Right lobe of liver (tissue), 4 donors: ENCODE measurements around the gene GXYLT2.

Source experiments
- POLR2A ChIP-seq: fragments of 450-650 bp; IDR thresholded peaks from one replicate; pipeline ENCODE4 v1.6.1; 2017; ENCODE audit warnings: antibody characterized with exemption, mild to moderate bottlenecking
- TF ChIP-seq, protein P1 (sequence below), 4 donors: fragments of 200-600 bp in 3 of 4; fragments of 450-650 bp in 1 of 4; IDR thresholded peaks; one replicate each; pipeline versions ENCODE4 v1.5.1 to v1.8.0; 2016 to 2022; ENCODE audit warnings: antibody characterized with exemption in 4 of 4, mild to moderate bottlenecking in 2 of 4
- donor health status: DM: no; HTN: no; CAD: no.
- donor health status: DM: no; HTN: no; CAD: no.
- donor health status: DM: no; HTN: yes; CAD: no.

DNA sequence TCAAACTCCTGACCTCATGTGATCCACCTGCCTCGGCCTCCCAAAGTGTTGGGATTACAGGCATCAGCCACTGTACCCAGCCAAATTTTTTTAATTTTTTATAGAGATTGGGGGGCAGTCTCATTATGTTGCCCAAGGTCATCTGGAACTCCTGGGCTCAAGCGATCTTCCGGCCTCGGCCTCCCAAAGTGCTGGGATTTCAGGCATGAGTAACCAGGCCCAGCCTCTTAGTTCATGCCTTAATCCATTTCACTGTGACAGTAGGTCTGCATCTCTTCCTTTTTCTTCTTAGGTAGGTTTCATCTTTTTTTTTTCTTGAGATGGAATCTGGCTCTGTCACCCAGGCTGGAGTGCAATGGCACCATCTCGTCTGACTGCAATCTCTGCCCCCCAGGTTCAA, 71.5 kb downstream of the GXYLT2 start:
- no peak for TF ChIP-seq POLR2A
- TF ChIP-seq, protein P1, sequence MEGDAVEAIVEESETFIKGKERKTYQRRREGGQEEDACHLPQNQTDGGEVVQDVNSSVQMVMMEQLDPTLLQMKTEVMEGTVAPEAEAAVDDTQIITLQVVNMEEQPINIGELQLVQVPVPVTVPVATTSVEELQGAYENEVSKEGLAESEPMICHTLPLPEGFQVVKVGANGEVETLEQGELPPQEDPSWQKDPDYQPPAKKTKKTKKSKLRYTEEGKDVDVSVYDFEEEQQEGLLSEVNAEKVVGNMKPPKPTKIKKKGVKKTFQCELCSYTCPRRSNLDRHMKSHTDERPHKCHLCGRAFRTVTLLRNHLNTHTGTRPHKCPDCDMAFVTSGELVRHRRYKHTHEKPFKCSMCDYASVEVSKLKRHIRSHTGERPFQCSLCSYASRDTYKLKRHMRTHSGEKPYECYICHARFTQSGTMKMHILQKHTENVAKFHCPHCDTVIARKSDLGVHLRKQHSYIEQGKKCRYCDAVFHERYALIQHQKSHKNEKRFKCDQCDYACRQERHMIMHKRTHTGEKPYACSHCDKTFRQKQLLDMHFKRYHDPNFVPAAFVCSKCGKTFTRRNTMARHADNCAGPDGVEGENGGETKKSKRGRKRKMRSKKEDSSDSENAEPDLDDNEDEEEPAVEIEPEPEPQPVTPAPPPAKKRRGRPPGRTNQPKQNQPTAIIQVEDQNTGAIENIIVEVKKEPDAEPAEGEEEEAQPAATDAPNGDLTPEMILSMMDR (IDR thresholded peaks at IDR 0.05) = no peak
